Suppressor macrophage (primary cell): Measurements from ENCODE around the gene OTP.

Experiments
- DNase-seq, 4 experiments: peaks; one replicate each; pipeline ENCODE4 v3.0.0-alpha.2; 2020 to 2022
- total RNA-seq, 17 experiments: gene quantifications; one replicate each; lab custom pipeline; 2026; ENCODE audit warnings: mixed read lengths in 6 of 17, inconsistent platforms in 3 of 17; lab: John Stamatoyannopoulos, UW

The OTP gene
- total RNA-seq: 0 to 1.2 (median 0) reads per million in 17 experiments

DNA sequence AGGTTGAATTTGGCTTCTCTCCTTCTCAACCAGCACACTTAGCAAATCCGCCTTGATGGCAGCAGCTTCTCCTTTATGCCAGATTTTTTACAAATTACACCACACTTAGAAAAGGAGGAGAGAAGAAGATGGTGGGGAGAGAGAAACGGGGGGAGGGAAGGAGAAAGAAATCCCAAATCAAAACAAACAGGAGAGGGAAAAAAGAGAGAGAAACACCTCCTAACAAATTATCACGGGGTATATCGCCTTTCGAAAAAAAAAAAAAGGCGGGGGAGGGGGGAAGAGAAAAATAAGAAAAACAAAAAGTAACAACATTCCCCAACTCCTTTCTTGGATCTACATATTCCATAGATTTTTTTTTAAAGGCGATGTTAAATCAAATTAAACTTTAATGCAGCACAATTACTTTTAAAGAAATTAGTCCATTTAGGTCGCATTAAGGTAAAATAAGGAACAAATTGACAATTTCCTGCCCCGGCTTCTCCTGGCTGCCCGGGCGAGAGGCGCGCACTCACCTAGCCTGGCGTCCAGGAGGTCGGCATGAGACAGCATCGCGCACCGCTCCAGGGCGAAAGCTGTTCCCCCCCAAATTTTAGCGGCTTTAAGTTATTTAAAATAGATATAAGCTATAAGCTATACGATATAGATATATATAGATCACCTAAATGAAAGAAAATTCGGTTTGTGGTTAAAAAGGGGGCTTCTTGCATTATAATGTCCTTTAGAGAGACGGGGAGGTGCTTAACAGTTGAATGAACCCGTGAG, at the start of gene OTP:
TSS of gene OTP (minus strand) at position 716 of the 765 bp plus-strand sequence. CDS start at position 552, 164 bp downstream.
- no peak for DNase-seq

- no peak for DNase-seq
These were observed 44.7 kb upstream of the OTP start for GRCh38 chr5:77683171-77683732.

- no peak for DNase-seq
These were observed 32.0 kb upstream of the OTP start for GRCh38 chr5:77670526-77670925.

DNA sequence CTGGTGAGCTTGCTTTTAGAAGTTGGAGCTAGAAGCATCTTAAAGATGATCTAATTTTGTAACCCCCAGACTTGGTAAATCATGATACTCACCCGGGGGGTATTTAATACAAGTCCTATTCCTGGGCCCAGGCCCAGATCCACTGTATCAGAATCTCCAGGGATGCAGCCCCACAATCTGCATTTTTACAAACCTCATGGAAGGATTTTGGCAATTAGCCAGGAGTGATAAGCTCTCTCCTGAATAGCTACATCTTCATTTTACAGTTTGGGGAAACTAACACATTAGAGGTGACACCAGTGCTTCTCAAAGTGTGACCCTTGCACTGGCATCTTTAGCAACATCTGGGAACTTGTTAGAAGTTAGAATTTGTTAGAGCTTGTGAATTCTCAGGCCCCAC, 31.2 kb upstream of the OTP start:
- DNase-seq: no peak

DNA sequence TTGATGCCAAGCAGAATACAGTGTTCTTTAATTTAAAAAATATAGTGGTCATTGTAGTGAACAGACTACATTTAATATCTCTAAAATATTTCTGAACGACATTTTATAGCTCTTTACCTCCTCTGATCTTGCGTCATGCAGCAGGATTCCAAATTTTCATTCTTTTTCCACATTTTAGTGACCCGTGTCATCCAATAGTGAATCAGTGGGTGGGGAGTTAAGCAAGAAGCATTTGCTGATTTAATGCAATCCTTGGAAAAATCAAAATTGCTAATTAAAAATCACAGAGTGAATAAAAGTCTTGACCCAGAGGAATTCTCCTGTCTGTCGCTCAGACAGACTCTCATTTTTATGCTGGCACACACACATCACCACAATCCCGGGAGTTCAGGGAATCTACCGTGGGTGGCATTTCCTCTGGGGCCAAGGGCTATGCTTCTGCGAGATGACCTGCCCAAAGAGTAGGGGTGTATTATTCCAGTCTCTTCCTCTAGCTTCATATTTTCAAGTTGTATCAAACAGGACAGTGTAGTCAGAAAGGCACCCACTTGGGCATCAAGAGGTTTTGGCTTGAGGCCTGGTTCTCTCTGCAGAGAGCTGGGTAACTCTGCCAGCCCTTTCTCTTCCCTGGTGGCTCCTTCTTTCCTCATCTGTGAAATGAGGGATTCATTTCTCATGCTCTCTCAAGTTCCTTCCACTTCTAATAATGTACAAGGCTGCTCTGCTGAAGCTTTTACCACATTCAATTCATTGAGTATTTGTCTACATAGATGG, 24.8 kb upstream of the OTP start:
- no peak for DNase-seq

GRCh38 chr5:77662635-77663034, 24.1 kb upstream of the OTP start:
- no peak for DNase-seq

DNA sequence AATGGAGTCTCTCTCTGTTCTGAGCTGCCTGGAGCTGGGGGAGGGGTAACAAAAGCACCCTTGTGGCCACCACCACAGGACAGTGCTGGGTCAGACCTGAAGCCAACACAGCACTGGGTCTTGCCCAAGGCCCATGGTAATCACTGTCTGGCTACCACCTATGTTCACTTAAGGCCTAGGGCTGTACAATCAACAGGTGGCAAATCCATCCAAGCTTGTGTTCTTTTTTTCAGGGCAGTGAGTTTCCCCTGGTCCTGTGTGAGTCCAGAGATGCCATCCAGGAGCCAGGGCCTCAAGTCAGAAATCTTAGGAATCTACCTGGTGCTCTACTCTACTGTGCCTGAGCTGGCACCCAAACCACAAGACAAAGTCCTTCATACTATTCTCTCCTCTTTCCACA, 20.1 kb upstream of the OTP start:
- no peak for DNase-seq

GRCh38 chr5:77651343-77651742, 12.8 kb upstream of the OTP start:
- no peak for DNase-seq

DNA sequence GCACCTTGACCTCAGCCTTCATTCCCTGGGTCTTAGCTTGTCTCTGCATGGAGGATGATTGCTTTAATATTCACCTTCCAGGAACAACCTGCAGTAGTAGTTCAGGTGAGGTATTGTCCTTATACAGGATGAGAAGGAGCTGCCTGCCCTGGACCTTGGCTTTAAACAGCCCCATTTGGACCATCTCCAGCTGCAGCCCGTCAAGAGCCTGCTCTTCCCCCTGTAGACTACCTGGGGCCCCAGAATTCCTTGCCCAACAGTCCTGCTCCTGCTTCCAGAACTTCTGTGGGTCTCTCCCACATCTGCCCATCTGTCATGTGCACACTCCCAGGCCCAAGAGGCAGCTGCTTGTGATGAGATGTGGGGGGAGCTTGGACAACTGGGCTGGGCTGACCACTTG, 12.2 kb upstream of the OTP start:
- DNase-seq: no peak

- no peak for DNase-seq
These were observed 11.3 kb upstream of the OTP start for GRCh38 chr5:77649776-77650175.

- no peak for DNase-seq
These were observed 7.6 kb upstream of the OTP start for GRCh38 chr5:77645995-77646639.

- DNase-seq: peak; percentile 53 to 84 (median 69)
These were observed 6.9 kb upstream of the OTP start for GRCh38 chr5:77645158-77645994.

- no peak for DNase-seq
These were observed 6.1 kb upstream of the OTP start for GRCh38 chr5:77644371-77645157.

GRCh38 chr5:77643654-77644370, 5.3 kb upstream of the OTP start:
- DNase-seq: peak; percentile 42 to 51 (median 46)

DNA sequence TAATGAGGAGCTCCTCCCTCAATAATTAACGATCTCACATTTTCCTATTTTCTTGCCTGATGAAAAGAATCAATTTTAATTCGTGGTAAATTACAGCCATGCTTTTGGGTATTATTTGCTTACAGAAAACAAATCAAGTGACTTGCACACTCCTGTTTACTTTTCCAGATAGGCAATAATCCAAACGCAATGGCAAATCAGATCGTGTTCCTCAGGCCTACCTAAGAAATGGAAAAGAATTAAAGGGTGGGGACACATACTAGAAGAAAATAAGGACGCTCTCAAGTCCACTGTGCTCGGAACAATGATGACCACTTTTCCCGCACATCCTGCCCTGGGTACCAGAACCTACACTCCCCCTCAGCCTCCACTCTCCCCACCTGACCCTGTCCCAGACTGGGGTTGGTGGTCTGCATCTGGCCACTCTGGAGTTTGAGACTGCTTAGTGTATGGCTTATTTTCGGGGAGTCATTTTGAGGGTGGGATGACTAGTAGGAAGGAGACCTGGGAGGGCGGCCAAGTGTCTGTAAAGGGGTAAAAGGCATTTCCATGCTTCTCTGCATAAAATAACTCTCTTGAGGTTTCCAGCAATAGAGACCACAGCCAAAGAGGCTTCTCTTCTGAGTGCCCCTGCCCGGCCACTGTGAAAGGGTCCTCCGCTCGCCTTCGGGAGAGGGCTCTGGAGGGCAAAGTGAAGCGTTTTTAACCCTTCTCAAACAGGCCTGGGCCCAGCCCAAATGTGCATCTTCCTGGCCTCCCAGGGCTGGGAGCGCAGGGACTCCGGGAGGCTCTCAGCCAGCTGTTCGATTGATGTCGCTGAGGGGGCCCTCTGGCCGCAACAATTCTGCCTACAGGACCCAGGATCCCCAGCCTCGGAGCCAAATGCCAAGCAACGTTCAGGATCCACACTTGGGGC, 4.5 kb upstream of the OTP start:
- no peak for DNase-seq

GRCh38 chr5:77641963-77642737, 3.6 kb upstream of the OTP start:
- DNase-seq: no peak

- DNase-seq: no peak
These were observed 3.0 kb upstream of the OTP start for GRCh38 chr5:77641397-77641943.
